ENCODE results near the gene TMEM63B.

GRCh38 chr6:44093066-44093465, 34.3 kb upstream of the TMEM63B start:
- no peak for TF ChIP-seq CTCF (IDR thresholded peaks at IDR 0.05)
- no peak for TF ChIP-seq EZH2 (IDR thresholded peaks at IDR 0.05; ENCODE audit: borderline replicate concordance, insufficient read depth, low read depth, low read length, poor library complexity, severe bottlenecking)
